Lower leg skin (tissue), 4 donors: ENCODE results near the gene TFPI. TPM values are rescaled to one million over a fixed set of nuclear protein-coding genes. Genes with fewer than 3 reads are reported as not detected.
"Not testable (repeated sequence)": the region's sequence is repeated elsewhere in the genome, so short reads cannot be mapped to it uniquely, and the experiment has no call there.

Experiments
- DNase-seq, 2 donors: peaks; one replicate each; pipeline ENCODE4 v3.0.0-alpha.2; 2019; ENCODE audit warnings: low spot score in 2 of 2
- H3K4me3 ChIP-seq: fragments of 200-600 bp; sonication (generic); 2 replicates; pipeline ENCODE4 v1.5.1; 2017; ENCODE audit warnings: mild to moderate bottlenecking, low read depth; ENCODE audit not compliant: poor library complexity, severe bottlenecking
- CTCF ChIP-seq, 3 donors: fragments of 450-650 bp; IDR thresholded peaks; one replicate each; pipeline ENCODE4 v1.5.1; 2016; ENCODE audit warnings: antibody characterized with exemption in 3 of 3, mild to moderate bottlenecking in 3 of 3, moderate library complexity in 2 of 3
- POLR2A ChIP-seq, 2 donors: fragments of 450-650 bp; IDR thresholded peaks; one replicate each; pipeline ENCODE4 v1.6.1; 2016 to 2017; ENCODE audit warnings: antibody characterized with exemption in 2 of 2, mild to moderate bottlenecking in 1 of 2, moderate library complexity in 1 of 2
- WGBS, 2 donors: methylation state at CpG; one replicate each; pipeline ENCODE4 v1.1.5; 2018; 5-methylcytosine and 5-hydroxymethylcytosine counted together
- intact Hi-C: fragments of 100-400 bp; cut with DNase I; formaldehyde crosslinking; loops from one replicate; pipeline ENCODE4 v1.15.0; 2023; ENCODE audit warnings: low total_unique reads
- total RNA-seq, 4 donors: library from RNA; depleted of rRNA; stranded (reverse); fragments of >200 nt; gene quantifications; one replicate each; pipeline ENCODE4 v1.1.0, GENCODE V29; 2016

TFPI gene
- total RNA-seq, 4 donors from 2014 or later: 15.6 to 28.4 (median 16.0) TPM

- H3K4me3 ChIP-seq: no peak overlapping the region
- DNase-seq: no peak
- no peak for TF ChIP-seq POLR2A (IDR thresholded peaks at IDR 0.05)
- TF ChIP-seq CTCF (IDR thresholded peaks at IDR 0.05): no peak
- WGBS, 2 donors: 90 to 95% methylated on average over 1 of the region's 1 CpG
- intact Hi-C loops: no loop called here
Measured at GRCh38 chr2:187546762-187547333, 7.4 kb downstream of the TFPI start.

GRCh38 chr2:187545238-187545751 is 8.9 kb downstream of the TFPI start:
- H3K4me3 ChIP-seq: no peak overlapping the region
- no peak for DNase-seq
- intact Hi-C loops: no loop called here
- WGBS, 2 donors: 74% methylated on average over 1 of the region's 1 CpG
- TF ChIP-seq CTCF (IDR thresholded peaks at IDR 0.05) (no peak), POLR2A (IDR thresholded peaks at IDR 0.05) (no peak)

- no peak for TF ChIP-seq POLR2A (IDR thresholded peaks at IDR 0.05)
- H3K4me3 ChIP-seq: no peak overlapping the region
- intact Hi-C loops: no loop called here
- no peak for DNase-seq
- 90 to 93% methylated on average over 16 of the region's 16 CpGs for WGBS, 2 donors
Measured at GRCh38 chr2:187544371-187545080, 9.7 kb downstream of the TFPI start.

GRCh38 chr2:187543488-187543887 is 10.7 kb downstream of the TFPI start:
- intact Hi-C loops: no loop called here
- no peak overlapping the region for H3K4me3 ChIP-seq
- TF ChIP-seq POLR2A (IDR thresholded peaks at IDR 0.05): no peak
- no peak for TF ChIP-seq CTCF (IDR thresholded peaks at IDR 0.05)
- no peak for DNase-seq

GRCh38 chr2:187542123-187542522 is 12.1 kb downstream of the TFPI start:
- intact Hi-C loops: no loop called here
- no peak for DNase-seq
- TF ChIP-seq POLR2A (IDR thresholded peaks at IDR 0.05) (no peak), CTCF (IDR thresholded peaks at IDR 0.05) (no peak)
- H3K4me3 ChIP-seq: no peak overlapping the region
- 72 to 81% methylated on average over 2 of the region's 2 CpGs for WGBS, 2 donors

GRCh38 chr2:187541086-187542085 is 12.8 kb downstream of the TFPI start:
- intact Hi-C loops: no loop called here
- no peak for TF ChIP-seq CTCF (IDR thresholded peaks at IDR 0.05)
- no peak for TF ChIP-seq POLR2A (IDR thresholded peaks at IDR 0.05)
- no peak overlapping the region for H3K4me3 ChIP-seq
- DNase-seq: peak in 1 of 2 donors; percentile 57
- 43 to 44% methylated on average over 7 of the region's 7 CpGs for WGBS, 2 donors

- intact Hi-C loops, H3K4me3 ChIP-seq, DNase-seq: not testable (repeated sequence)
- 86 to 89% methylated on average over 2 of the region's 2 CpGs for WGBS, 2 donors
Measured at GRCh38 chr2:187538222-187538621, 16.0 kb downstream of the TFPI start.

- H3K4me3 ChIP-seq, intact Hi-C loops, DNase-seq: not testable (repeated sequence)
- 86 to 100% methylated on average over 1 of the region's 1 CpG for WGBS, 2 donors
Measured at GRCh38 chr2:187535381-187535780, 18.9 kb downstream of the TFPI start.
